SK-N-SH (cell line): ENCODE results near the gene RBM38. TPM values are rescaled to one million over a fixed set of nuclear protein-coding genes. Genes with fewer than 3 reads are reported as not detected.
"Not testable (repeated sequence)": the region's sequence is repeated elsewhere in the genome, so short reads cannot be mapped to it uniquely, and the experiment has no call there.

Experiments
- CTCF ChIA-PET: fragments of 300-600, 350-600 bp; formaldehyde crosslinking; extraction: SDS; loops from one replicate; lab custom pipeline; 2021; lab: Yijun Ruan, JAX
- POLR2A ChIA-PET: fragments of 350-600 bp; sonication (Branson Sonifier 250); formaldehyde crosslinking; extraction: SDS; loops from one replicate; lab custom pipeline; 2020; ENCODE audit warnings: antibody characterized with exemption, inconsistent platforms; lab: Yijun Ruan, JAX
- DNase-seq: peaks from one replicate; pipeline ENCODE4 v3.0.0; 2012
- H2AFZ ChIP-seq: fragments of 200-600 bp; sonication (generic); 2 replicates; pipeline ENCODE4 v1.8.1; 2016; ENCODE audit warnings: antibody characterized with exemption, mild to moderate bottlenecking, low read depth
- H3F3A ChIP-seq: fragments of 200-600 bp; sonication (generic); replicated peaks from 2 replicates; pipeline ENCODE3; 2016; ENCODE audit warnings: antibody characterized with exemption, mild to moderate bottlenecking; ENCODE audit not compliant: insufficient read depth
- H3K27ac ChIP-seq, 2 experiments: fragments of 200-500 bp in 1 of 2; fragments of 200-600 bp in 1 of 2; sonication (Bioruptor generic) in 1 of 2; sonication (generic), shearing (Covaris generic) in 1 of 2; 2 replicates each; pipeline versions ENCODE4 v1.5.1 to v1.6.1; 2014 to 2016; ENCODE audit warnings: low read depth in 2 of 2, inconsistent platforms in 1 of 2, low read length in 1 of 2, mild to moderate bottlenecking in 1 of 2, mixed read lengths in 1 of 2
- H3K27me3 ChIP-seq: fragments of 200-600 bp; sonication (generic), shearing (Covaris generic); 2 replicates; pipeline ENCODE4 v1.6.1; 2016; ENCODE audit warnings: mixed run types; ENCODE audit not compliant: insufficient read depth
- H3K36me3 ChIP-seq, 2 experiments: fragments of 200-500 bp in 1 of 2; fragments of 200-600 bp in 1 of 2; sonication (Bioruptor generic) in 1 of 2; sonication (generic) in 1 of 2; replicated peaks in 1 of 2; 2 replicates each; pipeline versions ENCODE3 to v1.5.1; 2014 to 2016; ENCODE audit warnings: low read length in 1 of 2, mild to moderate bottlenecking in 1 of 2; ENCODE audit not compliant: insufficient read depth in 2 of 2, control insufficient read depth in 1 of 2
- H3K4me1 ChIP-seq, 2 experiments: fragments of 200-500 bp in 1 of 2; fragments of 200-600 bp in 1 of 2; sonication (Bioruptor generic) in 1 of 2; sonication (generic), shearing (Covaris generic) in 1 of 2; 2 replicates each; pipeline versions ENCODE4 v1.5.1 to v1.6.1; 2014 to 2016; ENCODE audit warnings: low read depth in 1 of 2, low read length in 1 of 2, mixed run types in 1 of 2; ENCODE audit not compliant: insufficient read depth in 2 of 2, control insufficient read depth in 1 of 2
- H3K4me2 ChIP-seq: fragments of 200-600 bp; sonication (generic), shearing (Covaris generic); 2 replicates; pipeline ENCODE4 v1.6.1; 2017; ENCODE audit warnings: mixed run types
- H3K4me3 ChIP-seq, 2 experiments: fragments of 200-500 bp in 1 of 2; fragments of 200-600 bp in 1 of 2; sonication (Bioruptor generic) in 1 of 2; sonication (generic), shearing (Covaris generic) in 1 of 2; 2 replicates each; pipeline versions ENCODE4 v1.5.1 to v1.8.1; 2014 to 2016; ENCODE audit warnings: low read depth in 2 of 2, inconsistent platforms in 1 of 2, low read length in 1 of 2, mild to moderate bottlenecking in 1 of 2, mixed read lengths in 1 of 2, moderate library complexity in 1 of 2
- H3K79me2 ChIP-seq: fragments of 200-600 bp; sonication (generic); 2 replicates; pipeline ENCODE4 v1.8.1; 2017; ENCODE audit warnings: mild to moderate bottlenecking; ENCODE audit not compliant: insufficient read depth
- H3K9ac ChIP-seq: fragments of 200-600 bp; sonication (generic); 2 replicates; pipeline ENCODE4 v1.6.1; 2017; ENCODE audit warnings: mixed run types
- H3K9me2 ChIP-seq: fragments of 200-600 bp; sonication (generic); 2 replicates; pipeline ENCODE4 v1.6.1; 2017; ENCODE audit warnings: mixed run types
- H3K9me3 ChIP-seq: fragments of 200-600 bp; sonication (generic); 2 replicates; pipeline ENCODE4 v1.6.1; 2017; ENCODE audit warnings: mixed run types, mild to moderate bottlenecking, moderate library complexity
- H4K20me1 ChIP-seq: fragments of 200-600 bp; sonication (generic); 2 replicates; pipeline ENCODE4 v1.6.1; 2017; ENCODE audit warnings: mild to moderate bottlenecking, mixed run types; ENCODE audit not compliant: insufficient read depth
- ELF1 ChIP-seq: IDR thresholded peaks from 2 replicates; pipeline ENCODE4 v1.4.0; 2012
- EP300 ChIP-seq, 2 experiments: IDR thresholded peaks; 2 replicates each; pipeline versions ENCODE4 v1.4.0 to v1.6.1; 2012; ENCODE audit warnings: borderline replicate concordance in 1 of 2, low read depth in 1 of 2, low read length in 1 of 2
- FOXM1 ChIP-seq: IDR thresholded peaks from 2 replicates; pipeline ENCODE4 v1.4.0; 2012; ENCODE audit warnings: low read depth, mild to moderate bottlenecking
- MAX ChIP-seq: IDR thresholded peaks from 2 replicates; pipeline ENCODE4 v1.4.0; 2012; ENCODE audit warnings: low read depth
- PBX3 ChIP-seq: IDR thresholded peaks from 2 replicates; pipeline ENCODE4; 2012
- RAD21 ChIP-seq: IDR thresholded peaks from 2 replicates; pipeline ENCODE4 v1.6.1; 2012; ENCODE audit warnings: mild to moderate bottlenecking, low read length
- RFX5 ChIP-seq: IDR thresholded peaks from 2 replicates; pipeline ENCODE4 v1.6.1; 2012; ENCODE audit warnings: mild to moderate bottlenecking, improper control_type of control experiment, low read length
- RXRA ChIP-seq: IDR thresholded peaks from 2 replicates; pipeline ENCODE4 v1.4.0; 2012; ENCODE audit warnings: low read depth, mild to moderate bottlenecking, borderline replicate concordance
- SMC3 ChIP-seq: IDR thresholded peaks from 2 replicates; pipeline ENCODE4 v1.6.1; 2012; ENCODE audit warnings: low read depth, low read length, improper control_type of control experiment
- WGBS: methylation state at CpG from one replicate; pipeline ENCODE4 v1.1.6; 2017; ENCODE audit warnings: low lambda C conversion rate; 5-methylcytosine and 5-hydroxymethylcytosine counted together
- polyA plus RNA-seq, 3 experiments: library from polyadenylated mRNA; depleted of rRNA; stranded (reverse); fragments of >200 nt; gene quantifications; 2 replicates each; pipeline ENCODE4 v1.2.3, GENCODE V29; 2012
- TF ChIP-seq, protein P1 (sequence below): fragments of 150-350 bp; IDR thresholded peaks from 2 replicates; pipeline ENCODE4 v1.6.1; 2017; ENCODE audit warnings: antibody characterized with exemption, low read length, low read depth, borderline replicate concordance
- TF ChIP-seq, protein P2 (sequence below): IDR thresholded peaks from 2 replicates; pipeline ENCODE4 v1.4.0; 2012; ENCODE audit warnings: low read depth, borderline replicate concordance
- TF ChIP-seq, protein P3 (sequence below): IDR thresholded peaks from 2 replicates; pipeline ENCODE4 v1.4.0; 2012; ENCODE audit warnings: low read depth, borderline replicate concordance

The RBM38 gene
- polyA plus RNA-seq, 1 of the 3 experiments (the other 2 are of a cell fraction) = 11.5 TPM

- TF ChIP-seq, protein P1, sequence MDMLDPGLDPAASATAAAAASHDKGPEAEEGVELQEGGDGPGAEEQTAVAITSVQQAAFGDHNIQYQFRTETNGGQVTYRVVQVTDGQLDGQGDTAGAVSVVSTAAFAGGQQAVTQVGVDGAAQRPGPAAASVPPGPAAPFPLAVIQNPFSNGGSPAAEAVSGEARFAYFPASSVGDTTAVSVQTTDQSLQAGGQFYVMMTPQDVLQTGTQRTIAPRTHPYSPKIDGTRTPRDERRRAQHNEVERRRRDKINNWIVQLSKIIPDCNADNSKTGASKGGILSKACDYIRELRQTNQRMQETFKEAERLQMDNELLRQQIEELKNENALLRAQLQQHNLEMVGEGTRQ = no peak
- no peak for TF ChIP-seq PBX3
Observed at GRCh38 chr20:57429580-57430200, 38.5 kb downstream of the RBM38 start (continued).

DNA sequence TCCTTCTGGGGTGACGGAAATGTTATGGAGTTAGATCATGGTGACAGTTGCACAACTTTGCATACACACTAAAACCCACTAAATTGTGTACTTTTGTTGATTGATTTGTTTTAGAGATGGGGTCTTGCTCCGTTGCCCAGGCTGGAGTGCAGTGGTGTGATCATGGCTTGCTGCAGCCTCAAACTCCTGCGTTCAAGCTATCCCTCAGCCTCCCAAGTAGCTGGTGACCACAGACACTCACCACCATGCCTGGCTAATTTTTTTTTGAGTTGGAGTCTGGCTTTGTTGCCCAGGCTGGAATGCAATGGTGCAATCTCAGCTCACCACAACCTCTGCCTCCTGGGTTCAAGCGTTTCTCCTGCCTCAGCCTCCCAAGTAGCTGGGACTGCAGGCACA lies 39.0 kb downstream of the RBM38 start:
- H3K4me1 ChIP-seq, H3K9ac ChIP-seq, H3K9me2 ChIP-seq, H3K79me2 ChIP-seq, CTCF ChIA-PET, POLR2A ChIA-PET, H3K27ac ChIP-seq, H3K36me3 ChIP-seq, H3K4me3 ChIP-seq, H3K9me3 ChIP-seq, H3K27me3 ChIP-seq, H2AFZ ChIP-seq, H4K20me1 ChIP-seq, H3K4me2 ChIP-seq, DNase-seq, H3F3A ChIP-seq: not testable (repeated sequence)
- 75% methylated on average over 3 of the region's 4 CpGs for WGBS

DNA sequence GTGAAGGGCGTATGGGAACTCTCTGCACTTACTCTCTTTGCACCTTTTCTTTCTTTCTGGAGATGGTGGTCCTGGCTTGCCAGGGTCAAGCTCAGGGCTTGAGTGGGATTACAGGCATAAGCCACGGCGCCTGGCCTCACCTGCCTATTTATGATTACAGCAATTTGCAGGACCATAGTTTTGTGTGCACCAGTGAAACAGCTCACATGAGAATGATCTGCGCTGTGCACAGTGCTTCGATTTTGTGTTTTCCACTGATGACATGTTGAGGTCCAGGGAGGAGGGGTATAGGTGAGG lies 40.3 kb downstream of the RBM38 start:
- Histone ChIP-seq H4K20me1 (no peaks in the 10 kb centered on the region), H3K36me3 (no peaks in the 10 kb centered on the region), H3K27me3 (no peaks in the 10 kb centered on the region), H3K4me3 (no peak overlapping the region), H3K79me2 (no peaks in the 10 kb centered on the region), H3K9me3 (no peaks in the 10 kb centered on the region), H3F3A (no peaks in the 10 kb centered on the region), H3K4me1 (no peaks in the 10 kb centered on the region; a peak in 1 of 4 replicates), H3K9ac (no peak overlapping the region), H3K9me2 (no peaks in the 10 kb centered on the region), H3K4me2 (no peak overlapping the region), H3K27ac (no peak overlapping the region), H2AFZ (no peak overlapping the region)
- DNase-seq = no peak
- CTCF ChIA-PET = no interaction called here
- POLR2A ChIA-PET = no interaction called here
- WGBS = 79% methylated on average over 4 of the region's 5 CpGs
- TF ChIP-seq, protein P2, sequence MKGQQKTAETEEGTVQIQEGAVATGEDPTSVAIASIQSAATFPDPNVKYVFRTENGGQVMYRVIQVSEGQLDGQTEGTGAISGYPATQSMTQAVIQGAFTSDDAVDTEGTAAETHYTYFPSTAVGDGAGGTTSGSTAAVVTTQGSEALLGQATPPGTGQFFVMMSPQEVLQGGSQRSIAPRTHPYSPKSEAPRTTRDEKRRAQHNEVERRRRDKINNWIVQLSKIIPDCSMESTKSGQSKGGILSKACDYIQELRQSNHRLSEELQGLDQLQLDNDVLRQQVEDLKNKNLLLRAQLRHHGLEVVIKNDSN = no peak
- TF ChIP-seq EP300 (IDR thresholded peaks at IDR 0.05; ENCODE audit: borderline replicate concordance in 1 of 2, low read depth in 1 of 2, low read length in 1 of 2) (no peak), RAD21 (no peak), RFX5 (no peak), FOXM1 (no peak), SMC3 (no peak), RXRA (no peak), ELF1 (no peak), MAX (no peak)
- TF ChIP-seq, protein P3, sequence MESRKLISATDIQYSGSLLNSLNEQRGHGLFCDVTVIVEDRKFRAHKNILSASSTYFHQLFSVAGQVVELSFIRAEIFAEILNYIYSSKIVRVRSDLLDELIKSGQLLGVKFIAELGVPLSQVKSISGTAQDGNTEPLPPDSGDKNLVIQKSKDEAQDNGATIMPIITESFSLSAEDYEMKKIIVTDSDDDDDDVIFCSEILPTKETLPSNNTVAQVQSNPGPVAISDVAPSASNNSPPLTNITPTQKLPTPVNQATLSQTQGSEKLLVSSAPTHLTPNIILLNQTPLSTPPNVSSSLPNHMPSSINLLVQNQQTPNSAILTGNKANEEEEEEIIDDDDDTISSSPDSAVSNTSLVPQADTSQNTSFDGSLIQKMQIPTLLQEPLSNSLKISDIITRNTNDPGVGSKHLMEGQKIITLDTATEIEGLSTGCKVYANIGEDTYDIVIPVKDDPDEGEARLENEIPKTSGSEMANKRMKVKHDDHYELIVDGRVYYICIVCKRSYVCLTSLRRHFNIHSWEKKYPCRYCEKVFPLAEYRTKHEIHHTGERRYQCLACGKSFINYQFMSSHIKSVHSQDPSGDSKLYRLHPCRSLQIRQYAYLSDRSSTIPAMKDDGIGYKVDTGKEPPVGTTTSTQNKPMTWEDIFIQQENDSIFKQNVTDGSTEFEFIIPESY = no peak
- TF ChIP-seq, protein P1 = no peak
